ENCODE data around the gene ARHGAP30. TPM values are rescaled to one million over a fixed set of nuclear protein-coding genes. Genes with fewer than 3 reads are reported as not detected.

Gene ARHGAP30
- total and polyA plus RNA-seq, 4 donors: 10.5 to 66.3 (median 33.8) TPM

DNA sequence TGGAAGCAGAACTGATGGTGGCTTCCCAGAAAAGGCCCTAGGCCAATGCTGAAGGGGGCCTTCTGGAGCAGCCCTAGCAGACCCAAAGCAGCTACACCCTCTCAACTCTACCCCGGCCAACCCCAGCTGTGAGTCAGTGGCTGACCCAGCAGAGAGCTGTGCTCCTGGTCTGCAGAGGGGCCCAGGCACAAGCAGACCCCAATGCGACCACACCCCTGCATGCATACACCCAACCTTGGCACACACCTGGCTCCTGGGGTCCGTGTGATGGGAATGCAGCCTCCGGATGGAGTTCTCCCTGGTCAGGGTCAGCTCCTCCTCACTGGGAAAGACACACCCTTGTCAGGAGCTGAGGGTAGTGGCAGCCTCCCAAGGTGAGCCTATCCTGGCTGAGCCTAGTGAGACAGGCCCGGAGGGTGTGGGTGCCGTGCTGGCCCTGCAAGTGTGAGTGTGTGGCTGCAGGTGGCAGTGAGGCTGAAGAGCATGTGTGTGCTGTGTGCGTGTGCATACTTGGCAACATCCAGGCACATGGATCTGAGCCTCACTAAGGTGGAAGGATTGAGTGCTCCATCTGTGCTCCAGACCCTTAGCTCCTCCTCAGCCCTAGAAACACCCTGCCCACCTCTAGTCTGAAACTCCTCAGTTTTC lies 3.9 kb upstream of the ARHGAP30 start:
- DNase-seq (no peak), ATAC-seq (ENCODE audit: insufficient read depth, low FRiP score) (no peak)
- no peak overlapping the region for H3K9ac ChIP-seq (ENCODE audit: insufficient read depth in 1 of 2, low read length in 2 of 2)
- no peaks in the 10 kb centered on the region for H3K27me3 ChIP-seq (ENCODE audit: control insufficient read depth in 3 of 3, insufficient read depth in 3 of 3, low read length in 2 of 3)
- H3K4me1 ChIP-seq (ENCODE audit: control insufficient read depth in 5 of 5, insufficient read depth in 5 of 5, low read length in 5 of 5): no peaks in the 10 kb centered on the region
- H3K36me3 ChIP-seq (ENCODE audit: control insufficient read depth in 4 of 4, insufficient read depth in 4 of 4, low read length in 4 of 4): peaks cover 0 to 2% (median 0%) of the 10 kb centered on the region in 4 donors
- H3K4me3 ChIP-seq: no peak overlapping the region
- no peaks in the 10 kb centered on the region for H3K9me3 ChIP-seq (ENCODE audit: control insufficient read depth in 4 of 4, insufficient read depth in 3 of 4, low read length in 3 of 4)
- WGBS, 2 donors: 76% methylated on average over 7 of the region's 7 CpGs
- no peak overlapping the region for H3K27ac ChIP-seq (ENCODE audit: low read depth in 1 of 2, low read length in 1 of 2)
- TF ChIP-seq, protein P1, sequence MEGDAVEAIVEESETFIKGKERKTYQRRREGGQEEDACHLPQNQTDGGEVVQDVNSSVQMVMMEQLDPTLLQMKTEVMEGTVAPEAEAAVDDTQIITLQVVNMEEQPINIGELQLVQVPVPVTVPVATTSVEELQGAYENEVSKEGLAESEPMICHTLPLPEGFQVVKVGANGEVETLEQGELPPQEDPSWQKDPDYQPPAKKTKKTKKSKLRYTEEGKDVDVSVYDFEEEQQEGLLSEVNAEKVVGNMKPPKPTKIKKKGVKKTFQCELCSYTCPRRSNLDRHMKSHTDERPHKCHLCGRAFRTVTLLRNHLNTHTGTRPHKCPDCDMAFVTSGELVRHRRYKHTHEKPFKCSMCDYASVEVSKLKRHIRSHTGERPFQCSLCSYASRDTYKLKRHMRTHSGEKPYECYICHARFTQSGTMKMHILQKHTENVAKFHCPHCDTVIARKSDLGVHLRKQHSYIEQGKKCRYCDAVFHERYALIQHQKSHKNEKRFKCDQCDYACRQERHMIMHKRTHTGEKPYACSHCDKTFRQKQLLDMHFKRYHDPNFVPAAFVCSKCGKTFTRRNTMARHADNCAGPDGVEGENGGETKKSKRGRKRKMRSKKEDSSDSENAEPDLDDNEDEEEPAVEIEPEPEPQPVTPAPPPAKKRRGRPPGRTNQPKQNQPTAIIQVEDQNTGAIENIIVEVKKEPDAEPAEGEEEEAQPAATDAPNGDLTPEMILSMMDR (IDR thresholded peaks at IDR 0.05; ENCODE audit: control extremely low read depth, extremely low read depth): no peak

DNA sequence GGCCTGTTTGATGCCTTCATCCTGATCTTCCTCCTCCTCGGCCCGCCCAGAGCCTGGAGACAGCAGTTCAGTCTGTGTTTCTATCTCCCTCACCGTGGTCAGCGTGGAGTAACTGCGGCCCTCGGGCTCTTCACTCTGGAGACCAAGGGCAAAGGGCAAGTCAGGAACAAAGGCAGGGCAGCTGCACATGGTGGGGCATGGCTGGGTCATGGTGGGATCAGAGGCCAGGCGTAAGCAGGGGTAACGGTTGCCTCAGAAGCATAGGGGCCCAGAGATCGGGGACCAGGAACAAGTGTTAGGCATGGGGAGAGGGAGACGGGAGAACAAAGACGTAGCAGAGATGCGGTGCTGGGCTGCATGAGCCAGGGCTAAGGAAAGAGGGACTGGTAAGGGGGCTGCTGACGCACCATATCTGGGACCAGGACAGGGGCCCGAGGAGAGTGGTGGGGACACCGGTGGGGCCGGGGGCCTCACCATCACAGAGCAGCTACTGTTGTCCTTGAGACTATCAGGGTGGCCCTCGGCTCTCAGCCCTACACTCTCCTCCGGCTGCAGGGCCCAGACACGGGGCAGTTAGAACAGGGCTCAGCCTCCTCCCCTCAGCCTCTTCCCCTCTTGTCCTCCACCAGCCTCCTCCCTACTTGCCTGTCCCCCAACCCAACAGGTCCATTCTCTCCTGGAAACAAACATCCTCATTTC lies 3.2 kb upstream of the ARHGAP30 start:
- 93 to 95% methylated on average over 19 of the region's 19 CpGs for WGBS, 2 donors
- ATAC-seq (ENCODE audit: insufficient read depth, low FRiP score) (no peak), DNase-seq (no peak)
- Histone ChIP-seq H3K36me3 (ENCODE audit: control insufficient read depth in 4 of 4, insufficient read depth in 4 of 4, low read length in 4 of 4) (peaks cover 0 to 2% (median 0%) of the 10 kb centered on the region in 4 donors), H3K4me3 (no peak overlapping the region), H3K27me3 (ENCODE audit: control insufficient read depth in 3 of 3, insufficient read depth in 3 of 3, low read length in 2 of 3) (no peaks in the 10 kb centered on the region), H3K4me1 (ENCODE audit: control insufficient read depth in 5 of 5, insufficient read depth in 5 of 5, low read length in 5 of 5) (peaks cover 0 to 2% (median 0%) of the 10 kb centered on the region in 5 donors), H3K9ac (ENCODE audit: insufficient read depth in 1 of 2, low read length in 2 of 2) (no peak overlapping the region), H3K9me3 (ENCODE audit: control insufficient read depth in 4 of 4, insufficient read depth in 3 of 4, low read length in 3 of 4) (no peaks in the 10 kb centered on the region), H3K27ac (ENCODE audit: low read depth in 1 of 2, low read length in 1 of 2) (no peak overlapping the region)
- TF ChIP-seq, protein P1 (IDR thresholded peaks at IDR 0.05; ENCODE audit: control extremely low read depth, extremely low read depth): no peak

DNA sequence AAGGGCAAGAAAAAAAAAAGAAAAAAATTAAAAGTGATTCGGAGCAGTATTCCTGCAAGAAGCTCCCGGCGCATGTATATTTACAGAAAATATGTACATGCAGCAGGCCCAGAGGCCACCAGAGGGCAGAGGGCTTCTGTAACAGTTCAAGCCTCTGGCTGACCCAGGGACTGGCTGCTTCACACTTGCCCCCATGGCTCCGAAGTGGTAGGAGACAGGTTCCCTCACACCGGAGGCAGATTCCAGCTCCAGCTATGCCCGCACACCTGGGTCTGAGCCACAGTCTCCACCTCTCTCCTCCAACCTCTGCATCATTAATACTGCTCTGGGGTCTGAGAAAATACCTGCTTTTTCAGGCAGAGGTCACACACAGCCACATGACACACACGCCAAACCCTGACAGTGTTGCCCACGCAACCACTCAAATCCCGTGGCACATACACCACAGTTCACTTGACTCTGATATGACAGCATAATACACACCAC lies 2.2 kb upstream of the ARHGAP30 start:
- Histone ChIP-seq H3K4me3 (no peak overlapping the region), H3K4me1 (ENCODE audit: control insufficient read depth in 5 of 5, insufficient read depth in 5 of 5, low read length in 5 of 5) (peaks cover 0 to 2% (median 0%) of the 10 kb centered on the region in 5 donors), H3K27ac (ENCODE audit: low read depth in 1 of 2, low read length in 1 of 2) (no peak overlapping the region), H3K9me3 (ENCODE audit: control insufficient read depth in 4 of 4, insufficient read depth in 3 of 4, low read length in 3 of 4) (no peaks in the 10 kb centered on the region), H3K9ac (ENCODE audit: insufficient read depth in 1 of 2, low read length in 2 of 2) (no peak overlapping the region), H3K27me3 (ENCODE audit: control insufficient read depth in 3 of 3, insufficient read depth in 3 of 3, low read length in 2 of 3) (no peaks in the 10 kb centered on the region), H3K36me3 (ENCODE audit: control insufficient read depth in 4 of 4, insufficient read depth in 4 of 4, low read length in 4 of 4) (peaks cover 0 to 2% (median 0%) of the 10 kb centered on the region in 4 donors)
- 55 to 59% methylated on average over 9 of the region's 9 CpGs for WGBS, 2 donors
- TF ChIP-seq, protein P1 (IDR thresholded peaks at IDR 0.05; ENCODE audit: control extremely low read depth, extremely low read depth): peak; percentile 35
- ATAC-seq (ENCODE audit: insufficient read depth, low FRiP score): no peak
- peak in 2 of 3 donors; percentile 17 to 41 for DNase-seq
